Melanocyte of skin (primary cell): ENCODE data around the gene FAM72D. TPM values are rescaled to one million over a fixed set of nuclear protein-coding genes. Genes with fewer than 3 reads are reported as not detected.

Experiments
- total RNA-seq, 2 donors: library from RNA; depleted of rRNA; stranded (reverse); fragments of >200 nt; gene quantifications; 2 replicates each; pipeline ENCODE4 v1.2.3, GENCODE V29; 2012

FAM72D gene
- total RNA-seq, result 1 to 10 TPM in 1 of 2 donors, under 1 TPM in 1; 0.34 to 2.3 TPM

GRCh38 chr1:145095284-145096057 is at the start of gene FAM72D, which contains the start of gene SRGAP2B:
TSS of gene FAM72D (plus strand) at chr1:145095974. CDS start at chr1:145096848, 874 bp downstream.
TSS of gene SRGAP2B (minus strand) at chr1:145095328. CDS start at chr1:145092901, 2,427 bp downstream.

Other genes starting within 250 kb of the FAM72D start
- 10 to 100 TPM; 38.2 to 60.3 TPM for gene SRGAP2B, start 646 bp upstream of the FAM72D start, total RNA-seq
- not detected for gene PPIAL4D, start 146.2 kb downstream of the FAM72D start, total RNA-seq